ENCODE results near the gene VPS37B.

- TF ChIP-seq CTCF (IDR thresholded peaks at IDR 0.05), result no peak
- no peak for TF ChIP-seq POLR2A (IDR thresholded peaks at IDR 0.05)
Measured at GRCh38 chr12:122868471-122869177, 27.3 kb downstream of the VPS37B start.

Data from right lobe of liver (tissue), 4 donors.